Heart right ventricle (tissue), 16 donors: Measurements from ENCODE around the gene PLXNB2. TPM values are rescaled to one million over a fixed set of nuclear protein-coding genes. Genes with fewer than 3 reads are reported as not detected.

Experiments
- ATAC-seq, 8 donors: fragments of 200-7000 bp; cut with Tn5 transposase; one replicate each; pipeline ENCODE4 v1.9.1; 2020; ENCODE audit warnings: mild to moderate bottlenecking in 8 of 8, moderate library complexity in 8 of 8, moderate number of reproducible peaks in 1 of 8
- DNase-seq, 2 donors: peaks; one replicate each; pipeline ENCODE4 v3.0.0-alpha.2; 2020
- H3K27ac ChIP-seq, 10 donors: fragments of 200-600 bp; sonication (generic) in 2 of 10; one replicate each; pipeline versions ENCODE4 v1.5.0 to v1.8.0; 2020 to 2022; ENCODE audit warnings: mild to moderate bottlenecking in 3 of 10
- H3K27me3 ChIP-seq, 7 donors: fragments of 200-600 bp; one replicate each; pipeline ENCODE4 v1.8.0; 2021 to 2022; ENCODE audit warnings: mild to moderate bottlenecking in 2 of 7
- H3K36me3 ChIP-seq, 9 donors: fragments of 200-600 bp; sonication (generic) in 1 of 9; one replicate each; pipeline versions ENCODE4 v1.5.0 to v1.8.0; 2020 to 2022; ENCODE audit warnings: mild to moderate bottlenecking in 2 of 9
- H3K4me1 ChIP-seq, 9 donors: fragments of 200-600 bp; sonication (generic) in 1 of 9; one replicate each; pipeline versions ENCODE4 v1.5.0 to v1.8.0; 2020 to 2022; ENCODE audit warnings: mild to moderate bottlenecking in 4 of 9
- H3K4me3 ChIP-seq, 10 donors: fragments of 200-600 bp; sonication (generic) in 2 of 10; one replicate each; pipeline versions ENCODE4 v1.5.0 to v1.8.0; 2020 to 2022; ENCODE audit warnings: mild to moderate bottlenecking in 7 of 10, moderate library complexity in 2 of 10
- H3K9me3 ChIP-seq, 11 donors: fragments of 200-600 bp in 10 of 11; sonication (generic) in 2 of 11; one replicate each; pipeline versions ENCODE4 v1.5.0 to v1.8.0; 2013 to 2022; ENCODE audit warnings: mild to moderate bottlenecking in 2 of 11, control low read depth in 1 of 11, moderate library complexity in 1 of 11
- CTCF ChIP-seq, 9 donors: fragments of 200-600 bp; sonication (generic) in 2 of 9; IDR thresholded peaks; one replicate each; pipeline versions ENCODE4 v1.5.0 to v1.8.0; 2021 to 2022; ENCODE audit warnings: antibody characterized with exemption in 9 of 9, mild to moderate bottlenecking in 5 of 9, moderate library complexity in 1 of 9
- WGBS, 2 donors: extraction: QIAGEN DNeasy Blood & Tissue Kit; methylation state at CpG; one replicate each; pipeline ENCODE4 v1.1.7; 2013; ENCODE audit warnings: inconsistent platforms in 1 of 2; 5-methylcytosine and 5-hydroxymethylcytosine counted together
- intact Hi-C, 10 donors: fragments of 100-400 bp; cut with DNase I; formaldehyde crosslinking; loops; one replicate each; pipeline versions ENCODE4 v1.11.1 to v1.14.2; 2022
- polyA plus RNA-seq, 2 donors: library from polyadenylated mRNA; stranded (reverse); fragments of 200-250 nt; gene quantifications; one replicate each; pipeline ENCODE4 v1.2.3, GENCODE V29; 2013
- total RNA-seq, 10 donors: library from RNA; stranded (reverse); fragmentation: NEBNext Ultra II Directional in 3 of 10; extraction: Animal tissue kit (Norgen Biotek cat#: 25700) in 3 of 10; gene quantifications; one replicate each; pipeline versions ENCODE4 v1.2.1 to v1.2.4, GENCODE V29; 2021 to 2023
- donor health status: Arrhythmogenic right ventricular cardiomyopathy.
- donor health status: ischemic (EF 13 %, LVEDD 7.1; RV severe dilation, severe dysfunction).
- donor health status: healthy with polysubstance abuse.
- donor health status: DM: no; HTN: yes; CAD: no.
- donor health status: DM: no; HTN: no; CAD: no.
- donor health status: ischemic (EF 25% LVEDD 6.9; RV normal size, moderate dysfunction).
- donor health status: ischemic (EF 25% LVEDD 5.7; RV mildly dilated, moderate dysfunction).
- donor health status: healthy.
- donor health status: DM: yes; HTN: yes; CAD: no.
- donor health status: Ischemic cardiomyopathy.
- donor health status: ischemic (EF 35%, LVEDD 5.7; RV mildly dilated, moderate dysfunction).
- donor health status: nonischemic (EF 11% LVEDD 7.7; RV severe dilation, severe dysfunction).
- donor health status: DM: yes; HTN: yes; CAD: no.
- donor health status: PGD.
- donor health status: ischemic (EF 29% LVEDD 5.4; RV normal size, mild dysfunction).
- donor health status: nonischemic (EF 23%, LVEDD 6.1; RV moderate dilation, normal function).

The PLXNB2 gene
- total and polyA plus RNA-seq, 12 donors: 33.5 to 101 (median 57.8) TPM

- intact Hi-C loops: no loop called here
- Histone ChIP-seq H3K27me3 (no peaks in the 10 kb centered on the region), H3K27ac (no peak overlapping the region), H3K4me3 (no peak overlapping the region), H3K4me1 (no peaks in the 10 kb centered on the region), H3K36me3 (peaks cover 0 to 96% (median 17%) of the 10 kb centered on the region in 9 donors), H3K9me3 (no peaks in the 10 kb centered on the region)
- 94 to 96% methylated on average over 25 of the region's 25 CpGs for WGBS, 2 donors
- ATAC-seq: no peak
- no peak for TF ChIP-seq CTCF (IDR thresholded peaks at IDR 0.05)
- no peak for DNase-seq
Measured at GRCh38 chr22:50227579-50228215, 79.7 kb downstream of the PLXNB2 start.

- Histone ChIP-seq H3K9me3 (no peaks in the 10 kb centered on the region), H3K27me3 (no peaks in the 10 kb centered on the region), H3K27ac (no peak overlapping the region), H3K36me3 (peaks cover 0 to 96% (median 22%) of the 10 kb centered on the region in 9 donors), H3K4me1 (no peaks in the 10 kb centered on the region), H3K4me3 (no peak overlapping the region)
- no peak for TF ChIP-seq CTCF (IDR thresholded peaks at IDR 0.05)
- ATAC-seq (no peak), DNase-seq (no peak)
- intact Hi-C loops: no loop called here
- WGBS, 2 donors: 93% methylated on average over 18 of the region's 18 CpGs
Measured at GRCh38 chr22:50226875-50227165, 80.6 kb downstream of the PLXNB2 start.

GRCh38 chr22:50226063-50226874, 81.2 kb downstream of the PLXNB2 start:
- no peak overlapping the region for H3K27ac ChIP-seq
- no peak for TF ChIP-seq CTCF (IDR thresholded peaks at IDR 0.05)
- WGBS, 2 donors: 94% methylated on average over 31 of the region's 31 CpGs
- H3K4me3 ChIP-seq: no peak overlapping the region
- peaks cover 0 to 96% (median 28%) of the 10 kb centered on the region in 9 donors for H3K36me3 ChIP-seq
- DNase-seq (no peak), ATAC-seq (peak in 1 of 8 donors; percentile 6)
- H3K9me3 ChIP-seq: no peaks in the 10 kb centered on the region
- H3K4me1 ChIP-seq: no peaks in the 10 kb centered on the region
- intact Hi-C loops: no loop called here
- H3K27me3 ChIP-seq: no peaks in the 10 kb centered on the region

GRCh38 chr22:50225200-50225969, 82.1 kb downstream of the PLXNB2 start:
- H3K4me1 ChIP-seq: no peaks in the 10 kb centered on the region
- H3K27ac ChIP-seq: no peak overlapping the region
- 82 to 83% methylated on average over 24 of the region's 24 CpGs for WGBS, 2 donors
- no peak for TF ChIP-seq CTCF (IDR thresholded peaks at IDR 0.05)
- ATAC-seq (no peak), DNase-seq (no peak)
- H3K4me3 ChIP-seq: no peak overlapping the region
- peaks cover 0 to 99% (median 37%) of the 10 kb centered on the region in 9 donors for H3K36me3 ChIP-seq
- no peaks in the 10 kb centered on the region for H3K9me3 ChIP-seq
- intact Hi-C loops: no loop called here
- H3K27me3 ChIP-seq: no peaks in the 10 kb centered on the region
